Cerebellar nuclear complex (tissue), 1 donor: Measurements from ENCODE around the gene GSTM4.
"Not testable (repeated sequence)": the region's sequence is repeated elsewhere in the genome, so short reads cannot be mapped to it uniquely, and the experiment has no call there.

ENCODE experiments used
- DNase-seq, 2 experiments: peaks; one replicate each; lab custom pipeline; 2025; lab: John Stamatoyannopoulos, UW

The GSTM4 gene

GRCh38 chr1:109637446-109637845, 18.5 kb upstream of the GSTM4 start:
- DNase-seq = no peak

GRCh38 chr1:109639063-109639840, 16.6 kb upstream of the GSTM4 start:
- DNase-seq = no peak

GRCh38 chr1:109639841-109640184, 16.1 kb upstream of the GSTM4 start:
- no peak for DNase-seq

- DNase-seq = peak in 1 of 2 experiments; percentile 34
Observed at GRCh38 chr1:109640285-109640865, 15.5 kb upstream of the GSTM4 start.

- no peak for DNase-seq
Observed at GRCh38 chr1:109641078-109641740, 14.7 kb upstream of the GSTM4 start.

GRCh38 chr1:109641861-109642260, 14.0 kb upstream of the GSTM4 start:
- no peak for DNase-seq

- no peak for DNase-seq
Observed at GRCh38 chr1:109642626-109643025, 13.3 kb upstream of the GSTM4 start.

- peak in 1 of 2 experiments; percentile 5 for DNase-seq
Observed at GRCh38 chr1:109643385-109644230, 12.3 kb upstream of the GSTM4 start.

GRCh38 chr1:109644670-109645069, 11.2 kb upstream of the GSTM4 start:
- no peak for DNase-seq

- DNase-seq = no peak
Observed at GRCh38 chr1:109649491-109649914, 6.4 kb upstream of the GSTM4 start.

- DNase-seq = no peak
Observed at GRCh38 chr1:109650609-109651008, 5.3 kb upstream of the GSTM4 start.

GRCh38 chr1:109652402-109652801, 3.5 kb upstream of the GSTM4 start:
- DNase-seq = no peak

- DNase-seq = no peak
Observed at GRCh38 chr1:109653306-109653705, 2.6 kb upstream of the GSTM4 start.

- no peak for DNase-seq
Observed at GRCh38 chr1:109654519-109654918, 1.4 kb upstream of the GSTM4 start.

- no peak for DNase-seq
Observed at GRCh38 chr1:109657395-109657794, 1.5 kb downstream of the GSTM4 start.

- DNase-seq = no peak
Observed at GRCh38 chr1:109657970-109658369, 2.1 kb downstream of the GSTM4 start.

- no peak for DNase-seq
Observed at GRCh38 chr1:109658533-109659042, 2.7 kb downstream of the GSTM4 start.

GRCh38 chr1:109659145-109659544, 3.2 kb downstream of the GSTM4 start:
- DNase-seq = no peak

- DNase-seq = peak; percentile 58 to 59
Observed at GRCh38 chr1:109659997-109660690, 4.2 kb downstream of the GSTM4 start.

- DNase-seq = not testable (repeated sequence)
Observed at GRCh38 chr1:109660691-109661026, 4.8 kb downstream of the GSTM4 start.

GRCh38 chr1:109661391-109661790, 5.5 kb downstream of the GSTM4 start:
- no peak for DNase-seq

GRCh38 chr1:109664671-109665070, 8.8 kb downstream of the GSTM4 start:
- DNase-seq = no peak
